Tibial nerve (tissue), 4 donors: Measurements from ENCODE around the gene ZSWIM6. TPM values are rescaled to one million over a fixed set of nuclear protein-coding genes. Genes with fewer than 3 reads are reported as not detected.

Source experiments
- DNase-seq, 2 donors: peaks; one replicate each; pipeline ENCODE4 v3.0.0-alpha.2; 2019; ENCODE audit warnings: low spot score in 2 of 2
- H3K27ac ChIP-seq, 4 donors: fragments of 200-600 bp; sonication (generic) in 3 of 4; one replicate each; pipeline ENCODE4 v1.5.1; 2017 to 2019; ENCODE audit warnings: mild to moderate bottlenecking in 1 of 4
- H3K27me3 ChIP-seq, 2 donors: fragments of 200-600 bp; sonication (generic) in 1 of 2; one replicate each; pipeline versions ENCODE4 v1.5.1 to v1.6.0; 2017 to 2019
- H3K36me3 ChIP-seq, 3 donors: fragments of 200-600 bp; sonication (generic); one replicate each; pipeline ENCODE4 v1.5.1; 2018 to 2019
- H3K4me1 ChIP-seq, 4 donors: fragments of 200-600 bp; sonication (generic) in 3 of 4; one replicate each; pipeline ENCODE4 v1.5.1; 2017 to 2019
- H3K4me3 ChIP-seq, 4 donors: fragments of 200-600 bp; sonication (generic) in 3 of 4; one replicate each; pipeline ENCODE4 v1.5.1; 2017 to 2019; ENCODE audit warnings: mild to moderate bottlenecking in 1 of 4, moderate library complexity in 1 of 4
- H3K9me3 ChIP-seq, 4 donors: fragments of 200-600 bp; sonication (generic) in 3 of 4; one replicate each; pipeline ENCODE4 v1.5.1; 2017 to 2019
- EP300 ChIP-seq, 2 donors: sonication (generic); formaldehyde crosslinking; IDR thresholded peaks; one replicate each; pipeline ENCODE4 v1.6.1; 2017; ENCODE audit warnings: antibody characterized with exemption in 2 of 2, mild to moderate bottlenecking in 1 of 2
- POLR2A ChIP-seq, 2 donors: fragments of 450-650 bp; IDR thresholded peaks; one replicate each; pipeline ENCODE4 v1.6.1; 2017; ENCODE audit warnings: antibody characterized with exemption in 2 of 2, mild to moderate bottlenecking in 2 of 2, moderate library complexity in 2 of 2
- WGBS, 2 donors: methylation state at CpG; one replicate each; pipeline ENCODE4 v1.1.5; 2018; 5-methylcytosine and 5-hydroxymethylcytosine counted together
- total RNA-seq, 4 donors: library from RNA; depleted of rRNA; stranded (reverse); fragments of >200 nt; gene quantifications; one replicate each; pipeline ENCODE4 v1.1.0, GENCODE V29; 2016
- TF ChIP-seq, protein P1 (sequence below), 5 experiments: fragments of 200-600 bp in 3 of 5; fragments of 450-650 bp in 2 of 5; sonication (generic) in 3 of 5; IDR thresholded peaks; one replicate each; pipeline ENCODE4 v1.5.1; 2016 to 2019; ENCODE audit warnings: antibody characterized with exemption in 5 of 5, mild to moderate bottlenecking in 3 of 5, moderate library complexity in 2 of 5

Gene ZSWIM6
- total RNA-seq, 4 donors from 2014 or later = 10.6 to 15.5 (median 13.7) TPM

DNA sequence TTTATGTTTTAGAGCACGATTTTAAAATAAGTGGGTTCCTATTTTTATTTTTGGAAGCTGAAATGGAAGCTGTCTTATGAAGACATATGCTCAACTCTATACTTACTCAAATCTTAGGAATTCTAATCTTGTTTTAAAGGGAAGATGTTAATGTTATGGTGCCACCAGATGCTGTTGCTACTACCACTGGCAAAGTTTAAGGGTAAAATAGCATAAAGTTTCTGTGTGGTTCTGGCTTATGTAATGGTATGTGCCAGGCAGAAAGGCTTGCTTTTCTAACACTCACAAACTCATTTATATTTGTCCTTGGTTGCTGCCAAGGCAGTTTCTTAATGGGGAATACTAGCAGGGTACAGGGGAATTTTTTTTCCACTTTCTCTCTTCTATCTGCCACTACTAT, 204.9 kb downstream of the ZSWIM6 start:
- H3K4me1 ChIP-seq = no peaks in the 10 kb centered on the region
- H3K36me3 ChIP-seq = peaks cover 0 to 85% (median 5%) of the 10 kb centered on the region in 3 donors
- peaks cover 0 to 7% (median 0%) of the 10 kb centered on the region in 4 donors for H3K9me3 ChIP-seq
- TF ChIP-seq EP300 (IDR thresholded peaks at IDR 0.05) = no peak
- no peak for TF ChIP-seq POLR2A (IDR thresholded peaks at IDR 0.05)
- TF ChIP-seq, protein P1, sequence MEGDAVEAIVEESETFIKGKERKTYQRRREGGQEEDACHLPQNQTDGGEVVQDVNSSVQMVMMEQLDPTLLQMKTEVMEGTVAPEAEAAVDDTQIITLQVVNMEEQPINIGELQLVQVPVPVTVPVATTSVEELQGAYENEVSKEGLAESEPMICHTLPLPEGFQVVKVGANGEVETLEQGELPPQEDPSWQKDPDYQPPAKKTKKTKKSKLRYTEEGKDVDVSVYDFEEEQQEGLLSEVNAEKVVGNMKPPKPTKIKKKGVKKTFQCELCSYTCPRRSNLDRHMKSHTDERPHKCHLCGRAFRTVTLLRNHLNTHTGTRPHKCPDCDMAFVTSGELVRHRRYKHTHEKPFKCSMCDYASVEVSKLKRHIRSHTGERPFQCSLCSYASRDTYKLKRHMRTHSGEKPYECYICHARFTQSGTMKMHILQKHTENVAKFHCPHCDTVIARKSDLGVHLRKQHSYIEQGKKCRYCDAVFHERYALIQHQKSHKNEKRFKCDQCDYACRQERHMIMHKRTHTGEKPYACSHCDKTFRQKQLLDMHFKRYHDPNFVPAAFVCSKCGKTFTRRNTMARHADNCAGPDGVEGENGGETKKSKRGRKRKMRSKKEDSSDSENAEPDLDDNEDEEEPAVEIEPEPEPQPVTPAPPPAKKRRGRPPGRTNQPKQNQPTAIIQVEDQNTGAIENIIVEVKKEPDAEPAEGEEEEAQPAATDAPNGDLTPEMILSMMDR (IDR thresholded peaks at IDR 0.05) = no peak
- WGBS, 2 donors = 79 to 84% methylated on average over 1 of the region's 1 CpG
- no peak overlapping the region for H3K4me3 ChIP-seq
- no peak overlapping the region for H3K27ac ChIP-seq
- no peak for DNase-seq
- no peaks in the 10 kb centered on the region for H3K27me3 ChIP-seq

DNA sequence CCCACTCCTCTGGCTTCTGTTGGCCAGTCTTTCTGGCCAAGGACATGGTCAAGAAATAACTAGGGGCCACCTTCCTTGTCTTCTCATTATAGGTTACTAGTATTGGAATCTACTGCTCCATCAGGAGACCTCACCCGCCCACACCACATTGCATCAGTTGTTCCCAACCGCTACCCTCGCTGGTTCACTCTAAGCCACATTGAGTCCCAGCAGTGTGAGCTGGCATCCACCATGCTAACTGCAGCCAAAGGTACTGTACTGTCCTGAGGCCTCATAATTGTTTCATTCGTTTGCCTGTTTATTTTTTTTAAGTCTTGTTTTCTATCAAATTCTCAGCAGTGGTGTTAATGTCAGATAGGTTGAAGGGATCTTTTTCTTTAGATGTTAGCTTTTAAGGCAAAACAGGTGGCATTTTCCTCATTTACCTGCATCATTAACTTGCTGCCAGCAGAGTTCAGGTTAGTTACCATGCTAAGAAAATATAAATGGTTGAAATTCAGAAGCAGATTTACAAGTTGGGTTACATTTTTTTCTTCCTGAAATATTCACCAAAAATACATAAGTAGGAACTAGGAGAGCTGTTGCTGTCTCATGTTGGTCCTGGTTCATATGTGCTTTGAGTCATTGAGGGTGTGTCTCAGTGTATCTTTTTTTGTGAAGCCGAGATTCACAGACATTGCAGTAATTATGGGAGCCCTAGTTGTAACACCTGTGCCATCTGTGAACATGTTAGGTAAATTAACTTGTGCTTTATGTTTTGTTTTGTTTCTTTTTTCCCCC, 206.9 kb downstream of the ZSWIM6 start:
- H3K4me3 ChIP-seq = no peak overlapping the region
- H3K36me3 ChIP-seq = peaks cover 9 to 86% (median 18%) of the 10 kb centered on the region in 3 donors
- DNase-seq = no peak
- WGBS, 2 donors = 85 to 95% methylated on average over 5 of the region's 5 CpGs
- peaks cover 0 to 18% (median 3%) of the 10 kb centered on the region in 4 donors for H3K9me3 ChIP-seq
- no peaks in the 10 kb centered on the region for H3K4me1 ChIP-seq
- TF ChIP-seq POLR2A (IDR thresholded peaks at IDR 0.05) = no peak
- TF ChIP-seq, protein P1 (IDR thresholded peaks at IDR 0.05) = no peak
- TF ChIP-seq EP300 (IDR thresholded peaks at IDR 0.05) = no peak
- no peaks in the 10 kb centered on the region for H3K27me3 ChIP-seq
- no peak overlapping the region for H3K27ac ChIP-seq

DNA sequence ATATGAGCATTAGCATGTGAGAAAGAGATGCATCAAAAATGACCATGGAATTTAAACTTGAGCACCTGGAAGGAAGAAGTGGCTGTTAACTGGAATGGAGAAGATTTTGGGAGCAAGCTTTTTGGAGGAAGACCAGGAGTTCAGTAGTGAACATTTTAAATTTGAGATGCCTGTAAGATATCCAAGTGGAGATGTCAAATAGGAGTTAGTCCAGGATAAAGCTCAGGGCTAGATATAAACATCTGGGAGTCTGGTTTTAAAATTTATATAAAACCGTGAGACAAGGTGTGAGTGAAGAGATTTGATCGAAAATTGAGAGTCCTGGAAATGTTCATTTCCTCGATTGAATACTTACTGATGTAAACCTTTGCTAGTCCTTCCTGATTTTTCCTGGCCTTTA, 217.5 kb downstream of the ZSWIM6 start:
- DNase-seq = no peak
- 80 to 82% methylated on average over 3 of the region's 3 CpGs for WGBS, 2 donors
- H3K9me3 ChIP-seq = no peaks in the 10 kb centered on the region
- TF ChIP-seq, protein P1 (IDR thresholded peaks at IDR 0.05) = no peak
- TF ChIP-seq EP300 (IDR thresholded peaks at IDR 0.05) (no peak), POLR2A (IDR thresholded peaks at IDR 0.05) (no peak)
- no peaks in the 10 kb centered on the region for H3K4me1 ChIP-seq
- H3K36me3 ChIP-seq = peaks cover 0 to 26% (median 6%) of the 10 kb centered on the region in 3 donors
- H3K4me3 ChIP-seq = no peak overlapping the region
- no peaks in the 10 kb centered on the region for H3K27me3 ChIP-seq
- no peak overlapping the region for H3K27ac ChIP-seq

GRCh38 chr5:61551637-61552313, 219.7 kb downstream of the ZSWIM6 start:
- H3K27ac ChIP-seq = no peak overlapping the region
- no peaks in the 10 kb centered on the region for H3K9me3 ChIP-seq
- H3K4me1 ChIP-seq = no peaks in the 10 kb centered on the region
- DNase-seq = no peak
- no peak overlapping the region for H3K4me3 ChIP-seq
- WGBS, 2 donors = 59 to 69% methylated on average over 5 of the region's 5 CpGs
- no peaks in the 10 kb centered on the region for H3K27me3 ChIP-seq
- no peak for TF ChIP-seq EP300 (IDR thresholded peaks at IDR 0.05)
- TF ChIP-seq, protein P1 (IDR thresholded peaks at IDR 0.05) = no peak
- no peak for TF ChIP-seq POLR2A (IDR thresholded peaks at IDR 0.05)
- peaks cover 0 to 12% (median 0%) of the 10 kb centered on the region in 3 donors for H3K36me3 ChIP-seq

- H3K4me3 ChIP-seq = no peak overlapping the region
- no peak for DNase-seq
- TF ChIP-seq POLR2A (IDR thresholded peaks at IDR 0.05) (no peak), EP300 (IDR thresholded peaks at IDR 0.05) (no peak)
- TF ChIP-seq, protein P1 (IDR thresholded peaks at IDR 0.05) = no peak
- H3K27me3 ChIP-seq = no peaks in the 10 kb centered on the region
- no peak overlapping the region for H3K27ac ChIP-seq
- no peaks in the 10 kb centered on the region for H3K4me1 ChIP-seq
- H3K9me3 ChIP-seq = no peaks in the 10 kb centered on the region
- no peaks in the 10 kb centered on the region for H3K36me3 ChIP-seq
Measured at GRCh38 chr5:61559146-61559545, 227.1 kb downstream of the ZSWIM6 start.
